Body of pancreas (tissue), 4 donors: ENCODE data around the gene ABHD6.

ENCODE experiments used
- CTCF ChIP-seq, 7 experiments: fragments of 450-650 bp in 4 of 7; fragments of 200-600 bp in 3 of 7; sonication (generic) in 3 of 7; IDR thresholded peaks; one replicate each; pipeline ENCODE4 v1.5.1; 2016 to 2019; ENCODE audit warnings: antibody characterized with exemption in 7 of 7
- POLR2A ChIP-seq, 3 donors: fragments of 450-650 bp; IDR thresholded peaks; one replicate each; pipeline ENCODE4 v1.6.1; 2016; ENCODE audit warnings: antibody characterized with exemption in 3 of 3, mild to moderate bottlenecking in 2 of 3

GRCh38 chr3:58342676-58343075 is 105.1 kb downstream of the ABHD6 start:
- TF ChIP-seq CTCF (IDR thresholded peaks at IDR 0.05): no peak
- TF ChIP-seq POLR2A (IDR thresholded peaks at IDR 0.05): no peak
